ENCODE data around the gene SAXO2.

DNA sequence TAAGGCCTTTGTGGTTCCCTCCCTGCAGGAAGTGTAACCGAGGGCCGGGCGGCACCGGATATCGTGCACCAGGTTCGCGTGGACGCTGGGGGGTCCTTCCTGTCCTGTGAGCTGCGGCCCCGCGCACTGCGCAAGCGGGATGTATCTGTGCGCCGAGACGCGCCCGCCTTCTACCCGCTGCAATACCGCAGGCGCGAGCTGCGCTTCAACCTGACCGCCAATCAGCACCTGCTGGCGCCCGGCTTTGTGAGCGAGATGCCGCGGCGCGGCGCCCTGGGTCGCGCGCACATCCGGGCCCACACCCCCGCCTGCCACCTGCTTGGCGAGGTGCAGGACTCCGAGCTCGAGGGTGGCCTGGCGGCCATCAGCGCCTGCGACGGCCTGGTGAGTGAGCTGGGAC, 35.9 kb downstream of the SAXO2 start:
- TF ChIP-seq, protein P1, sequence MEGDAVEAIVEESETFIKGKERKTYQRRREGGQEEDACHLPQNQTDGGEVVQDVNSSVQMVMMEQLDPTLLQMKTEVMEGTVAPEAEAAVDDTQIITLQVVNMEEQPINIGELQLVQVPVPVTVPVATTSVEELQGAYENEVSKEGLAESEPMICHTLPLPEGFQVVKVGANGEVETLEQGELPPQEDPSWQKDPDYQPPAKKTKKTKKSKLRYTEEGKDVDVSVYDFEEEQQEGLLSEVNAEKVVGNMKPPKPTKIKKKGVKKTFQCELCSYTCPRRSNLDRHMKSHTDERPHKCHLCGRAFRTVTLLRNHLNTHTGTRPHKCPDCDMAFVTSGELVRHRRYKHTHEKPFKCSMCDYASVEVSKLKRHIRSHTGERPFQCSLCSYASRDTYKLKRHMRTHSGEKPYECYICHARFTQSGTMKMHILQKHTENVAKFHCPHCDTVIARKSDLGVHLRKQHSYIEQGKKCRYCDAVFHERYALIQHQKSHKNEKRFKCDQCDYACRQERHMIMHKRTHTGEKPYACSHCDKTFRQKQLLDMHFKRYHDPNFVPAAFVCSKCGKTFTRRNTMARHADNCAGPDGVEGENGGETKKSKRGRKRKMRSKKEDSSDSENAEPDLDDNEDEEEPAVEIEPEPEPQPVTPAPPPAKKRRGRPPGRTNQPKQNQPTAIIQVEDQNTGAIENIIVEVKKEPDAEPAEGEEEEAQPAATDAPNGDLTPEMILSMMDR (IDR thresholded peaks at IDR 0.05; ENCODE audit: poor library complexity, severe bottlenecking), result no peak
- TF ChIP-seq EZH2 (IDR thresholded peaks at IDR 0.05; ENCODE audit: borderline replicate concordance, insufficient read depth, low read length, poor library complexity, severe bottlenecking), result no peak

Data from neural cell (in vitro differentiated cells).